Measurements from ENCODE around the gene WDR72. TPM values are rescaled to one million over a fixed set of nuclear protein-coding genes. Genes with fewer than 3 reads are reported as not detected.

WDR72 gene
- total and polyA plus RNA-seq, 11 donors: 0.01 to 0.11 (median 0.08) TPM; not detected in 8

- Histone ChIP-seq H3K9me3 (no peaks in the 10 kb centered on the region), H3K27me3 (no peaks in the 10 kb centered on the region), H3K27ac (no peak overlapping the region), H3K4me3 (no peak overlapping the region), H3K36me3 (no peaks in the 10 kb centered on the region), H3K4me1 (no peaks in the 10 kb centered on the region)
- 80 to 90% (median 86%) methylated on average over 4 of the region's 4 CpGs for WGBS, 4 donors
- DNase-seq (no peak), ATAC-seq (no peak)
- intact Hi-C loops (cut with DNase I): no loop called here
- TF ChIP-seq POLR2A (IDR thresholded peaks at IDR 0.05) (no peak), CTCF (IDR thresholded peaks at IDR 0.05) (no peak)
Measured at GRCh38 chr15:53535886-53536285, 223.6 kb downstream of the WDR72 start.

GRCh38 chr15:53534105-53534839, 225.2 kb downstream of the WDR72 start:
- ATAC-seq (no peak), DNase-seq (no peak)
- Histone ChIP-seq H3K36me3 (no peaks in the 10 kb centered on the region), H3K9me3 (no peaks in the 10 kb centered on the region), H3K4me1 (no peaks in the 10 kb centered on the region), H3K4me3 (no peak overlapping the region), H3K27me3 (no peaks in the 10 kb centered on the region), H3K27ac (no peak overlapping the region)
- TF ChIP-seq CTCF (IDR thresholded peaks at IDR 0.05) (no peak), POLR2A (IDR thresholded peaks at IDR 0.05) (no peak)
- intact Hi-C loops (cut with DNase I): no loop called here
- WGBS, 4 donors: 84 to 87% (median 85%) methylated on average over 2 of the region's 2 CpGs

- intact Hi-C loops (cut with DNase I): no loop called here
- DNase-seq (no peak), ATAC-seq (no peak)
- no peaks in the 10 kb centered on the region for H3K9me3 ChIP-seq
- TF ChIP-seq CTCF (IDR thresholded peaks at IDR 0.05) (no peak), POLR2A (IDR thresholded peaks at IDR 0.05) (no peak)
- no peaks in the 10 kb centered on the region for H3K36me3 ChIP-seq
- H3K27me3 ChIP-seq: no peaks in the 10 kb centered on the region
- 31 to 40% (median 35%) methylated on average over 3 of the region's 3 CpGs for WGBS, 4 donors
- H3K4me1 ChIP-seq: no peaks in the 10 kb centered on the region
- no peak overlapping the region for H3K27ac ChIP-seq
- H3K4me3 ChIP-seq: no peak overlapping the region
Measured at GRCh38 chr15:53530761-53531160, 228.7 kb downstream of the WDR72 start.

GRCh38 chr15:53527996-53528395, 231.5 kb downstream of the WDR72 start:
- Histone ChIP-seq H3K36me3 (no peaks in the 10 kb centered on the region), H3K27me3 (no peaks in the 10 kb centered on the region), H3K27ac (no peak overlapping the region), H3K4me1 (no peaks in the 10 kb centered on the region), H3K9me3 (no peaks in the 10 kb centered on the region), H3K4me3 (no peak overlapping the region)
- no peak for ATAC-seq
- no peak for DNase-seq
- no peak for TF ChIP-seq POLR2A (IDR thresholded peaks at IDR 0.05)
- TF ChIP-seq CTCF (IDR thresholded peaks at IDR 0.05): no peak
- intact Hi-C loops (cut with DNase I): no loop called here

Measured in heart left ventricle (tissue), 16 donors.